GM10248 (cell line): ENCODE measurements around the gene DMXL1.
"Not testable (repeated sequence)": the region's sequence is repeated elsewhere in the genome, so short reads cannot be mapped to it uniquely, and the experiment has no call there.

Experiments
- CTCF ChIA-PET: fragments of 300-600 bp; sonication (Branson Sonifier 250); formaldehyde crosslinking; extraction: SDS; loops from one replicate; lab custom pipeline; 2021; ENCODE audit warnings: antibody characterized with exemption; lab: Yijun Ruan, JAX
- POLR2A ChIA-PET: fragments of 350-650 bp; sonication (Branson Sonifier 250); formaldehyde crosslinking; extraction: SDS; loops from one replicate; lab custom pipeline; 2020; ENCODE audit warnings: antibody characterized with exemption; lab: Yijun Ruan, JAX
- DNase-seq: peaks from one replicate; pipeline ENCODE4 v3.0.0; 2012; ENCODE audit errors: extremely low spot score
- CTCF ChIP-seq: IDR thresholded peaks from 2 replicates; pipeline ENCODE4 v1.5.1; 2012; ENCODE audit warnings: mild to moderate bottlenecking, low read depth; ENCODE audit errors: extremely low read depth, missing control alignments, control extremely low read depth

Gene DMXL1

GRCh38 chr5:119220576-119221197 lies 149.8 kb downstream of the DMXL1 start:
- peak; percentile 46 for DNase-seq
- CTCF ChIA-PET, result interaction anchor here (1.1 to 2.3 kb wide), 11 partner anchors 11 to 233 kb away, joined by 3 to 15 read pairs (median 4); partner anchors contain the start of gene DTWD2
- no peak for TF ChIP-seq CTCF
- POLR2A ChIA-PET, result no interaction called here

DNA sequence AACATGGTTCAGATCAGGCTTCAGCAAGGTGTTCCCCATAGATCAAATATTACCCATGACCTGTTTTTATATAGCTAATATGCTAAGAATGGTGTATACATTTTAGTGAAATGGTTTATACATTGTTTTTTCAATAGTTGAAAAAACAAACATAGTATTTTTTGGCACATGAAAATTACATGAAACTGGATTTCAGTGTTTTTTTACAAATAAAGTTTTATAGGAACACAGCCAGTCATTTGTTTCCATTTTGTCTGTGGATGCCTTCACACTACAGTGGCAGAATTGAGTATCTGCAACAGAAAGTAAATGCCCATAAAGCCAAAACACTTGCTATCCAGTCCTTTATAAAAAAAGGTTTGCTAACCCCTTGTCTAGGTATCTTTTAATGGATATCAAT lies 150.4 kb downstream of the DMXL1 start:
- TF ChIP-seq CTCF, result no peak
- no peak for DNase-seq
- ChIA-PET CTCF (interaction anchor here (1.1 to 2.3 kb wide), 8 partner anchors 10 to 233 kb away, joined by 3 to 15 read pairs (median 4); partner anchors contain the start of gene DTWD2), POLR2A (no interaction called here)

DNA sequence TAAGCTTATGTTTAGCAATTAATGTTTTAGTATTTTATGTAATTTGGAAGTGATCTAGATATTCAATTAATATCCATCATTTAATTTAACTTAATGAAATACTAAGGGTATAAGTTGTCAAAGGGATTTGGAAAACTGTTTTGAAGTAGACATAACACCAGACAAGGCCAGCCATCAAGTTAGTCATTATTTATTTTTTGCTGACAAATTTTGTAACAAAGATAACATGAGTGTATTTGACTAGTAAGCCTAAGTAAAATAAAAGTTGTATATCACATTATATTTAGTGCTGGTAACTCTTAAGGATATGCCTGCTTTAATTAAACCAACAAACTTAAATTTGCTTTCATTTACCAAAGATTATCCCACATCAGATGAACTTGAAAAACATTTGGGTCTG lies 159.1 kb downstream of the DMXL1 start:
- TF ChIP-seq CTCF, result no peak
- DNase-seq, result no peak
- ChIA-PET CTCF (interaction anchor here (1.4 kb wide), 1 partner anchor 38 kb away, joined by 3 read pairs; no protein-coding TSS in a partner anchor), POLR2A (no interaction called here)

- CTCF ChIA-PET, result interaction anchor here (0.8 to 3.2 kb wide), 8 partner anchors 12 to 173 kb away, joined by 3 to 13 read pairs (median 4); no protein-coding TSS in a partner anchor
- POLR2A ChIA-PET, result no interaction called here
- TF ChIP-seq CTCF, result no peak
- DNase-seq, result no peak
These were observed 167.6 kb downstream of the DMXL1 start for GRCh38 chr5:119238265-119239118.

DNA sequence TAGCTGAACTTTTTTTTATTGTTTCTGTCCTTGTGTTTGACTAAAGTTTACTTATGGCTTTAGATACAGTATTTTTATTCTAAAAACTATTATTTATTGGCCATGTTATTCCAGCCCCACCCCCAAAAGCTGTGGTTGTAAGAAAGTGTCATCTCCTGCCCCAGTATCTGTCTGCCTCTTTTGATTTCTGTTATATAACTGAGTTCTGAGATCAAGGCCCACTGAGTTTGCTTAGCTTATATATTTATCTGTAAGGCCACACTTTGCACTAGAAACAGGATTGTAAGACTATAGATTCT lies 168.2 kb downstream of the DMXL1 start:
- CTCF ChIA-PET, result interaction anchor here (0.8 to 3.2 kb wide), 9 partner anchors 12 to 173 kb away, joined by 3 to 13 read pairs (median 4); no protein-coding TSS in a partner anchor

GRCh38 chr5:119239826-119240225 lies 168.9 kb downstream of the DMXL1 start:
- POLR2A ChIA-PET, DNase-seq: not testable (repeated sequence)
- CTCF ChIA-PET, result interaction anchor here (0.9 to 3.2 kb wide), 7 partner anchors 8 to 28 kb away, joined by 3 to 13 read pairs (median 5); no protein-coding TSS in a partner anchor

More for the DNA sequence above, 168.2 kb downstream of the DMXL1 start:
- POLR2A ChIA-PET, result no interaction called here
- no peak for TF ChIP-seq CTCF
- DNase-seq, result no peak
